ENCODE results near the gene CD28.
A peak's percentile ranks its signal among the peaks of the same experiment; 100 is the strongest.

Gene CD28

DNA sequence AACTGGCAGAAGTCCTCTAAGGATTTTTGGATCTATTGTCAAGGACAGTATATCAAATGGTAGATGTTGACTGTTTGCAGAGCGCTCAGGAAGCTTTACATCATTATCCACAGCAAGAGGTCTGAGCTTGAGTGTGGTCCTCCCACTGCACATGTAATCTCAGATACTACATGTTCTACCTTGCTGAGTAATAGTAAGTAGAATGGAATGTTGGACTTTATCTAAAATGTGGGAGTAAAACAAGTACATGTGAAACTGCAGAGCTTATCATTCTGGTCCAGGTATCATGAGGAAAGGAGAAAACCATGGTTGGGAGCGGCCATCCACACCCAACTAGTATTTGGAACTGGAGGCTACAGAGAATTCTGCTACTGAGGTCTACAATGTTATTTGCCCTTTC lies 19.3 kb upstream of the CD28 start:
- Mint-ChIP-seq H3K4me3 (peak overlapping the region; percentile 17), H3K4me1 (peaks cover 80% of the 10 kb centered on the region), H3K36me3 (ENCODE audit: low read depth) (no peaks in the 10 kb centered on the region), H3K9me3 (no peaks in the 10 kb centered on the region), H3K27me3 (ENCODE audit: low read depth, poor library complexity) (peaks cover 3% of the 10 kb centered on the region), H3K27ac (peak overlapping the region; percentile 62)
- TF ChIP-seq CTCF (IDR thresholded peaks at IDR 0.05) = no peak
- no peak for DNase-seq

DNA sequence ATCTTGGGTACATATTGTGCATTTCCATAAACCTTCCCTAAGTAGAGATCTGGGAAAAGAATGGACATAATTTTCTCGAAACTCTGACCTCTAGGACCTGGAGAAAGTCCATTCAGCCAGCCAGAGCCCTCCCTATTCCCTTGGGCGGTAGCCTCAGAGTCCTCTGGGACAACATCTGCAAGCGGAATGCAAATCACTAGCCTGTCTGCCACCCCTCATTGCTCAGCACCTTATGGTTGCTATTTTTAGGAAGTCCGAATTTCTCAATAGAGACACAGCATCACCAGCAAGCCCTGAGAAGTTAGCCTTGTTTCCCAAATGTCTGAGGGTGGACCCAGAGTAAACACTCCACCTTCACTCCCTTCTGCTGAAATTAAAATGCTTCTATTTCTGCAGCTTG lies 17.6 kb upstream of the CD28 start:
- H3K4me3 Mint-ChIP-seq = peak overlapping the region; percentile 40
- peak overlapping the region; percentile 98 for H3K27ac Mint-ChIP-seq
- no peaks in the 10 kb centered on the region for H3K36me3 Mint-ChIP-seq (ENCODE audit: low read depth)
- H3K27me3 Mint-ChIP-seq (ENCODE audit: low read depth, poor library complexity) = peaks cover 3% of the 10 kb centered on the region
- TF ChIP-seq CTCF (IDR thresholded peaks at IDR 0.05) = no peak
- peaks cover 80% of the 10 kb centered on the region for H3K4me1 Mint-ChIP-seq
- no peaks in the 10 kb centered on the region for H3K9me3 Mint-ChIP-seq
- peak; percentile 37 for DNase-seq

DNA sequence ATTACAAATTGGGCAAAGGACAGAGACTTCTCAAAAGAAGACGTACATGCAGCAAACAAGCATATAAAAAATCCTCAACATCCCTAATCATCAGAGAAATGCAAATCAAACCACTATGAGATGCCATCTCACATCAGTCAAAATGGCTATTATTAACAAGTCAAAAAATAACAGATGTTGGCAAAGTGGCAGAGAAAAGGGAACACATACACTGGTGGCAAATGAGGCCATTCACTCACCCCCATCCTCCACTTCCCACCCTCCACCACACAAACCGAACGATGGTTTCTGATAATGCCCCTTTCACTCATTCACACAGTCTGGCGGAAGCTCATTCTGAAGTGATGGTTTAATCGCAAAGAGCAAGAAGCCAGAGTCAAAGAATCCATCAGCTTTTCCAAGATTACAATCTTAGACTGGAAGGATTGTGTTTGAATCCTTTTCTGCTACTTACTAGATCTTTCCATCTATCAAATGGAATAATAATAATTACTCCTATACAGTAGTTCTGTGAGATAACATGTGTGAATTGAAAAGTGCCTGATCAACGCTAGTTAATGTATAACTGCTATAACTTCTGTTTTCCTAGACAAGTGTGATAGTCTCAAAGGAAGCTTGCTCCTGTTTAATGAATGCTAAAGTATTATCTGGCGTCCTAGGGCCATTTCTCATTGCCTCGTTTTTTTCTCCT lies 16.9 kb upstream of the CD28 start:
- Mint-ChIP-seq H3K4me3 (peak overlapping the region; percentile 5), H3K4me1 (peaks cover 82% of the 10 kb centered on the region), H3K27me3 (ENCODE audit: low read depth, poor library complexity) (no peaks in the 10 kb centered on the region), H3K36me3 (ENCODE audit: low read depth) (no peaks in the 10 kb centered on the region), H3K9me3 (no peaks in the 10 kb centered on the region), H3K27ac (peak overlapping the region; percentile 98)
- DNase-seq = no peak
- no peak for TF ChIP-seq CTCF (IDR thresholded peaks at IDR 0.05)

- no peak for TF ChIP-seq CTCF (IDR thresholded peaks at IDR 0.05)
- no peaks in the 10 kb centered on the region for H3K9me3 Mint-ChIP-seq
- no peak for DNase-seq
- peaks cover 87% of the 10 kb centered on the region for H3K4me1 Mint-ChIP-seq
- no peaks in the 10 kb centered on the region for H3K27me3 Mint-ChIP-seq (ENCODE audit: low read depth, poor library complexity)
- H3K4me3 Mint-ChIP-seq = peak overlapping the region; percentile 5
- no peaks in the 10 kb centered on the region for H3K36me3 Mint-ChIP-seq (ENCODE audit: low read depth)
- H3K27ac Mint-ChIP-seq = peak overlapping the region; percentile 98
Observed at GRCh38 chr2:203690117-203690431, 16.4 kb upstream of the CD28 start.

- Mint-ChIP-seq H3K4me3 (peak overlapping the region; percentile 5), H3K27me3 (ENCODE audit: low read depth, poor library complexity) (no peaks in the 10 kb centered on the region), H3K36me3 (ENCODE audit: low read depth) (no peaks in the 10 kb centered on the region), H3K27ac (peak overlapping the region; percentile 98), H3K9me3 (no peaks in the 10 kb centered on the region), H3K4me1 (peaks cover 92% of the 10 kb centered on the region)
- DNase-seq = peak; percentile 20
- TF ChIP-seq CTCF (IDR thresholded peaks at IDR 0.05) = no peak
Observed at GRCh38 chr2:203690441-203691047, 15.9 kb upstream of the CD28 start.

DNA sequence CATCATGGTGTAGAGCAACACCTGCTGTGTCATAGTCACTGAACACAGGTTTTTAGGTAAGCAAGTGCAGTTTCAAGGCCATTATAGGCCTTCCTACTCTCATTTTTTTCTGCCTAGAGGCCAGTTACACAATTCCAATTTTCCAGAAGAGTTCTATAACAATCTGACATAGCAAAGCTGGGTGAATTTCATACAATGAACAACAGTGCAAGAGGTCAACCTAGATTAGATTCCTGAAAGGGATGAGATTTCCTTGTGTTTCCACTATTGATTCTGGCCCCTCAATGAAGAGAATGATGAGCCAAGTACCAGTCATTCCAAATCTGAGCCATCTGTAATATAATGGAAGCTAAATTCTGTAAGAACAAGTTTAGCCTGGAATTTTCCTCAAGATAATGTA lies 15.3 kb upstream of the CD28 start:
- TF ChIP-seq CTCF (IDR thresholded peaks at IDR 0.05) = no peak
- Mint-ChIP-seq H3K27ac (peak overlapping the region; percentile 98), H3K36me3 (ENCODE audit: low read depth) (no peaks in the 10 kb centered on the region), H3K4me3 (peak overlapping the region; percentile 2), H3K4me1 (peaks cover 94% of the 10 kb centered on the region), H3K27me3 (ENCODE audit: low read depth, poor library complexity) (no peaks in the 10 kb centered on the region), H3K9me3 (no peaks in the 10 kb centered on the region)
- DNase-seq = no peak

All from nephron progenitor cell (in vitro differentiated cells).